ENCODE data around the gene HOXD3. TPM values are rescaled to one million over a fixed set of nuclear protein-coding genes. Genes with fewer than 3 reads are reported as not detected.

The HOXD3 gene
- total and polyA plus RNA-seq, 9 of the 15 experiments (the other 6 are each of a cell fraction or from before 2014, with no cell fraction given) = not detected

GRCh38 chr2:176118601-176119339 is 38.3 kb upstream of the HOXD3 start:
- Histone ChIP-seq H3K36me3 (ENCODE audit: control insufficient read depth, insufficient read depth, low read length) (no peaks in the 10 kb centered on the region), H3K4me2 (ENCODE audit: insufficient read depth, low read length) (no peak overlapping the region), H3K9ac (ENCODE audit: insufficient read depth in 1 of 2, low read depth in 2 of 2, low read length in 2 of 2) (no peak overlapping the region), H3K27ac (ENCODE audit: extremely low read depth, low read depth, low read length) (no peak overlapping the region), H3K27me3 (ENCODE audit: control insufficient read depth in 2 of 2, insufficient read depth in 2 of 2, low read length in 2 of 2) (peaks cover 84% of the 10 kb centered on the region in 2 experiments), H3K4me3 (no peak overlapping the region), H3K9me1 (ENCODE audit: control insufficient read depth, insufficient read depth, low read length) (no peaks in the 10 kb centered on the region), H2AFZ (ENCODE audit: low read depth, low read length) (no peak overlapping the region), H3K9me3 (replicated peaks; ENCODE audit: control insufficient read depth, insufficient read depth, low read depth, low read length) (no peaks in the 10 kb centered on the region), H3K79me2 (ENCODE audit: control insufficient read depth, insufficient read depth, low read length) (no peaks in the 10 kb centered on the region), H3K4me1 (replicated peaks in 1 of 2; ENCODE audit: control insufficient read depth in 2 of 2, insufficient read depth in 2 of 2, low read length in 2 of 2) (peaks cover 0 to 32% of the 10 kb centered on the region in 2 experiments; a peak in 2 of 5 replicates), H4K20me1 (replicated peaks; ENCODE audit: control insufficient read depth, insufficient read depth, low read length) (no peaks in the 10 kb centered on the region; the same call in 1 of the 2 replicates)
- ChIA-PET CTCF (ENCODE audit: low intra/inter-chr PET ratio) (interaction anchor here (0.5 to 1.1 kb wide), 2 partner anchors 753 to 1098 kb away, joined by 4 to 5 read pairs; no protein-coding TSS in a partner anchor), POLR2A (no interaction called here)
- FAIRE-seq (peak; percentile 70), ATAC-seq (peak; percentile 66), DNase-seq (ENCODE audit: extremely low read depth in 1 of 4, low spot score in 3 of 4) (peak; percentile 60 to 75 (median 72))
- WGBS (ENCODE audit: insufficient coverage, low coverage, missing lambda C conversion rate) = 8% methylated on average over 24 of the region's 24 CpGs
- intact Hi-C loops (cut with micrococcal nuclease) (no loop called here), in situ Hi-C loops (cut with MboI) (no loop called here)
- BruUV-seq (replicated peaks) = no TSS peak
- no peak for TF ChIP-seq FOXJ2 (tag; IDR thresholded peaks at IDR 0.05)
- TF ChIP-seq KDM2B (CRISPR knock-in tag; IDR thresholded peaks at IDR 0.05) = no peak
- TF ChIP-seq PKNOX1 (IDR thresholded peaks at IDR 0.05) = no peak
- TF ChIP-seq CUX1 (CRISPR knock-in tag; IDR thresholded peaks at IDR 0.05) = no peak
- no peak for TF ChIP-seq ZNF695 (CRISPR knock-in tag; IDR thresholded peaks at IDR 0.05)
- TF ChIP-seq MBD1 (CRISPR knock-in tag; IDR thresholded peaks at IDR 0.05) = no peak
- no peak for TF ChIP-seq CBFA2T2 (conservative IDR thresholded peaks at IDR 0.05)
- TF ChIP-seq L3MBTL2 (IDR thresholded peaks at IDR 0.05) = no peak
- no peak for TF ChIP-seq POLR2AphosphoS5 (IDR thresholded peaks at IDR 0.05; ENCODE audit: control insufficient read depth, insufficient read depth, low read depth, low read length)
- peak in 1 of 2 experiments; percentile 25; a peak in 2 of 4 replicates for TF ChIP-seq RAD21 (CRISPR knock-in tag; conservative IDR thresholded peaks at IDR 0.05 in 1 of 2, IDR thresholded peaks at IDR 0.05 in 1 of 2)

Measured in K562 (cell line).